ENCODE data around the gene DUSP11.
"Not testable (repeated sequence)": the region's sequence is repeated elsewhere in the genome, so short reads cannot be mapped to it uniquely, and the experiment has no call there.

Gene DUSP11

DNA sequence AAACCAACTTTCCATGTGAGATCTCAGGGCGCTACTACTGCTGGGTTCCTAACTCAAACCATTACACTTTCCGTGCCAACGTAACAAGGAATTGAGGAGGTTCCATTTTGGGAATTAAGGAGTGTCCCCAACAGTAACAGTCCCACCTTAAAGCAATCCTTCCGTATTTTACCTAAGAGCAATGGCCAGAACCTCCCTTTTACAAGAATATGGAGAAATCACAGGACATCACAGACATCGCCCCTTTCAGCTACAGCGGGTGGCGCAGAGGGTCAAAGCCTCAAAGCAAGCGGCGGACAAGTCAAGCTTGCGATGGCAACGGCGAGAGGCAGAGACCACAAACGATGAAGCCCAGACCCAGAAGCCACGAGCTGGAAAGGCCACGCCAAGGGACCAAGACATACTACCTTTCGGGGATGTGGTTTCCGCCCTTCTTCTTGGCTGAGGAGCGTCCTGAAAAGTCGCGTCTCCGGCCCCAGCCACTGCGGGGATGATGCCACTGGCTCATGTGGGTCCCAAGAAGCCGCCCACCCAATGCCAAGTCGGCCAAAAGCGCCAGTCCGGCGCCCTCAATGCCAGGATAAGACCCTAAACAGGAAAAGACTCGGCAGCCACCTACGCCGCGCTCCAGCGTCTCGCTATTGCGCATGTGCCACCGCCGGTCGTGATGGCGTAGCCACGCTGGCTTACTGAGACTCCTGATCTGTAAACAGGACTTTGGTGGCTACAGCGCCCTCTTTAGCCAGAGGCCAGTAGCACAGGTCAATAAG is at the start of gene DUSP11:
Gene DUSP11 (minus strand): TSS at position 637 of the 770 bp plus-strand sequence. CDS start 129 bp downstream, at position 508.
- peak; percentile 72 for DNase-seq

DNA sequence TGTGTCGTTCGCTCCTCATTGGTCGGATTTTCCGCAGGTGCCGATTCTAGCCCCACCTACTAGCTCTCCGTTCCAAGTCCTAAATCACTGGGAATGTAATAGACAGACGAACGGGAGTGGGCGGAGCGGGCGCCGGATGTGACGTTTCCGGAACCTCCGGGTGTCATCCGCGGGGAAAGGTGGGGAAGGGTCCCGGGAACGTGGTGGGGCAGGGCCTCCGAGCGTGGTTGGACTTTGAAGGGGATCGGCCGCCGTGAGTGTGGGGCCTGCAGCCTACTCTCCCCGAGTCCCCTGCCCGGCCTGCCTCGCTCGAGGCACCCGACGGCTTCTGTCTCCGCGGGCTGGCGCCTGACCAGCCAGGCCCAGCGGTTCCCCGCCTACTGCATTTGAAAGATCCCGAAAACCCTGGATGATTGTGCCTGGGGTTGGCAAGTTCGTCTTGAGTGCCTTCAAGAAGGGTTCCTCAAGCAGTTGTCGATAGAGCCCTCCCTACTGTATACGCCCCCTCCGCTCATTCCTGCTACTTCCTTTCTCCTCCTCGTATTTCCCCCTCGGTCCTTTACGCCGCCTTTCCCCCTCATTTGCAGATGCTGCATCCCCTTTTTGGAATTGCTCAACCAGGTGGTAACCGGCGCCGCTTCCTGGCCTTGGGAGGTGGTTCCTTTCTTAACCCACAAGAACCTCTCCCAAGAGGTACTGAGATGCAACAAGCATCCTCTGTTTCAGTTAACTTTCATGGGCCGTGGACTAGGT is 49.1 kb upstream of the DUSP11 start, which contains the start of gene STAMBP:
Gene STAMBP (plus strand): TSS at position 144 of the 753 bp plus-strand sequence. CDS start 1,896 bp downstream, outside the sequence.
- peak; percentile 80 for DNase-seq

DNA sequence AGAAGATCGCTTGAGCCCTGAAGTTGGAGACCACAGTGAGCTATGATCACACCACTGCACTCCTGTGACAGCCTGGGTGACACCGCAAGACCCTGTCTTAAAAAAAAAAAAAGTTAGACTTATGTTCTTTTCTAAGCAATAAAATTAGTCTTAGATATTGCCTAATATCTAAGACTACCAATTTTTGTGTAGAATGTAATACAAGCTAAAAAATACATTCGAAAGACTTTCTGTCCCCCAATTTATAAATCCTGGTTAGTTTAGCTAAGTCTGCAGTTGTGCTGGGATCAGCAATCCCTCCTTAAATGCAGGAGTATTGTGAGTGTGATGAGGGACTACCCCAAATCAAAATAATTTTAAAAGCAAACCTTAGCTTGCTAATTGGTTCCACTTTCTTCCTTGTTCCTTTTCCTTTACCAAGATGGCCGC is 48.5 kb upstream of the DUSP11 start:
- no peak for DNase-seq

DNA sequence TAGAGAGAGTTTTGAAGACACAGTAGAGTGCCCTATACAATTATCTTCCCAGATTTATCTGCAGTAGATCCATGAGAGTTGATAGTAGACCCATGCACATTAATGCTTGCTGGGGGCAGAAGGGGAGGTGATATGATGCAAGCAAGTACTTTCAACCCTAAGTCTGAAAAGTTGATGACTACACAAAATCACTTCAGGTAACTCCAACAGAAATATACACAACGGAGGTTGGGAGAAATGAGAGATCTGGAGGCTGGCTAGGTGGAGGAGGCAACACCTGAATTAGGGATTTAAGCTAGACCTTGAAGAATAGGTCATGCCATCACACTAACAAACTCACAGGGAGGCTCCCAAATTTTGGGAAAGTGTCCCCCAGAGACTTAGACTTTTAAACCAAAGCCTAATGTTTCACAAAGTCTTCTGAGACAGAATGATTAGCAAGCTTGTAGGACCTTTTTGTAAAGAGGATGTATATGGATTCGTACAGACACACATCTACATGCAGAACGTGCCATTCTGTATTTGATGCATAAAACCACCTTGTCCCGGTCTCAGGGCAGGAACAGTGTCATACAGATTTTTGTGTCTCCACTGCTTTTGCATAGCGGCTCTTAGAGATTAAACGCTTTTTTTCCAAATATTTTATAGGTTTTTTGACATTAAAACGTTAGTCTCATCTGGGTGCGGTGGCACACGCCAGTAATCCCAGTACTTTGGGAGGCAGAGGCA is 47.9 kb upstream of the DUSP11 start:
- no peak for DNase-seq

DNA sequence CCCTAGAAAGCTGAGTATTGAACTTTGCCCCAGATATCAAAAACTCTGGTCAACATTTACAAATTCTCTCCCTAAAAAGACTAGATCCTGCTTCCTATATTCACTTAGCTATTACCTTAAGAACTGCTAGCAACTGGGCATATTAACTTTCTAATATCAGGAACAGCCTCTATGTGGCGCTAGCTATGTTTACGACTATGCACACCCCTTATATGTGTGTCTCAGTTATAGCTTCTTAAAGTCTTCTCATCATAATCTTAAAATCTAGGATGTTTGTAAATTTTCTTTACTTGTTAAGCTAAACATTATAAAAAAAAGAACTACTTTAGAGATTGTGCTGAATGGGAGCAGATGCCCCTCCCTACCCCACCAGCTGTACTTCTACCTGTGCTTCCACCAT is 47.1 kb upstream of the DUSP11 start:
- peak; percentile 23 for DNase-seq

DNA sequence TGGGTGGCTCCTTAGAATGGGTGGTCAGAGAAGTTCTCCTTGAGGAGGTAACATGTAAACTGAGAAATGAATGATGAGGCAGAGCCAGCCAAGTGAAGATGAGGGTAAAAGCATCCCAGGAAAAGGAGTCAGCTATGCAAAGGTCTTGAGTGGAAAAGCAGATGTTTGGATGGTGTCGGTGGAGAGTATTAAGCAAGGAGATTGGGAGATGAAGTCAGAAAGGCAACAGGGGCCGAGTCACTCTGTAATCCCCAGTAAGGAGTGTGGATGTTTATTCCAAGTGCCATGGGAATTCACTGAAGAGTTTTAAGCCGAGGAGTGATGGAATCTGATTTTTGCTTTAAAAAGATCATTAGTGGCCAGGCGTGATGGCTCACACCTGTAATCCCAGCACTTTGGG is 45.5 kb upstream of the DUSP11 start:
- DNase-seq = no peak

DNA sequence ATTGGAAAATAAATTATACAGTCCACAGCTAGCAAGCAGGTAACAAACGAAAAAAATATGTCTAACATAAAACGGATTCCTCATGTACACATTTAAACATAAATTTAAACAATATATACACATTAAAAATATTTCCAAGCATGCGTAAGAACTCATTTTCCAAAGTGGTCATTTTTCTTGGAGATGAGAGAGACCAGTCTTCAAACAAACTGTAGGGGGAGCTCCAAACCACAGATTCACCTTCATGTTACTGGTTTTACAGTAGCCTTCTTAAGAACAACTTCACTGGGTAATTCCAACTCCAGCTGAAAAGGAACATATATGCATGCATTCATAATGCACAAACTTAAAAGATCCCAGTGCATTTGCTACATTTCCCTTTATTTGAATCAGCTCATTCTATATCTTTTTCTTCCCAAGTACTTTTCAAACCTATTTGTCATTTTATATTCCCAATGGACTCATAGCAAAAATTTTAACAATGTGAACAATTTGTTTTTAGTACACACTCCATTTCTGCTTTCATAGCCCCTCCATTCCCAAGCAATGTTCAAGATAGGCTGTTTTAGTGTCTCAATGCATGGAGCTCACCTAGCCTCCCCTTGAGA is 44.1 kb upstream of the DUSP11 start:
- peak; percentile 40 for DNase-seq

DNA sequence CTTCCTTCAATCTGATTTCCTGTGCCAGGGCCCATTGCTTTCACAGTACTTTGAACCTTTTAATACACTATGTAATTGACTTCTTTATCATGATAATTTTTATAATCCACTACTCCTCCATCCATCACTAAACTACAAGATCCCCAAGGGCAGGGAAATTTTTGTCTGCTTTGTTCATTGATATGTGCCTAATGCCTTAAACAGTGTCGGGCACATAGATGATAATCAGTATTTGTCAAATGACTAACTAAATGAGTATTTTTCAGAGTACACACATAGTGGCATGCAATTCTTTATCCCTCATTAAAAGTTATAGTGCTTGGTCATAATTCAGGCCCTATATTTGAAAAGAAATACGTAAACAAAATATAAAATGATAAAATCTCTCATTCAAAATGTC is 43.5 kb upstream of the DUSP11 start:
- DNase-seq = no peak

DNA sequence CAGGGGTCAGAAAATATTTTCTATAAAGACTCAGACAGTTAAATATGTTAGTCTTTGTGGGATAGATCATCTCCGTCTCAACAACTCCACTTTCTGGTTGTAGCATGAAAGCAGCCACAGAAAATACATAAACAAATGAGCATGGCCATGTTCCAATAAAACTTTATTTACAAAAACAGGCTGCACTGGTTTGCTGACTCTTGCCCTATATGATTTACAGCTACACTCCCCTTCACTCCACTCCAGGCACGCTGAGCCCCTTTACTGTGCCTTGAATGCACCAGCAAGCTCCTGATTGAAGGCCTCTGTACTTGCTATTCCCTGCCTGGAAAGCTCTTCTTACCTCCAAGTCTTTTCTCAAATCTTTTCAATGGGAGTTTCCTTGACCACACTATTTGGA is 43.1 kb upstream of the DUSP11 start:
- no peak for DNase-seq

DNA sequence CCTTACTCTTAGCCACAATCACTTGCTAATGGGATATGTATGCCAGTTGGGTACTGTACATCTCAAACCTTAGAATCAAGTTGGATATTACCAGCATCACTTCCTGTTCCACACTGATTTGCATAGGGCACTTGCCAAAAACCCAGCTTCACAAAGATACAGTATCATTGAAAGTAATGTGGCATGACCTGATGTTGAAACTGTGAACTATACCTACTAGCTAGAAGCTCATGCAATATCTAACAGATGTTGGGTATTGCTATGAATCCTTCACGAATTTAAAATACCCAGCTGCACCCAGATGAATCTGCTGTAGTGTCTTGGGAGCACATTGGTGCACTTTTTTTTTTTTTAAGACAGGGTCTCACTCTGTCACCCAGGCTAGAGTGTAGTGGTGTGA is 42.4 kb upstream of the DUSP11 start:
- DNase-seq = no peak

DNA sequence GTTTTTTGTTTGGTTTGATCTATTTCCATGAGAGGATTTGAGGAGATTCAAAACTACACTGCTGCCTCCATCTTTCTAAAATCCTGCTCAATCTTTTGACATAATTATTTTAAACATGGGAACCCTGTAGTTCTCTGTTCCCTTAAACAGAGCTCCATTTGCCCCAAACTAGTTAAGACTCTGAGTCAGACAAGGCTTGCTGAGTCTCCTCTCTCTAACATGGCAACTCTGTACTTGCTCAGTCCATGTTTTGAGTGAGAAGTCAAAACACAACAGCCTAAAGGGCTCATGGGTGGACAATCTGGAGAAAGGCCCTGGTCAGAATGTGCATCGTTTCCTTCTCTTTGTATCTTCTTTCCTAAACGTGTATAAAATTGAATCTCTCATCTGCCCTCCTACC is 41.8 kb upstream of the DUSP11 start:
- no peak for DNase-seq

DNA sequence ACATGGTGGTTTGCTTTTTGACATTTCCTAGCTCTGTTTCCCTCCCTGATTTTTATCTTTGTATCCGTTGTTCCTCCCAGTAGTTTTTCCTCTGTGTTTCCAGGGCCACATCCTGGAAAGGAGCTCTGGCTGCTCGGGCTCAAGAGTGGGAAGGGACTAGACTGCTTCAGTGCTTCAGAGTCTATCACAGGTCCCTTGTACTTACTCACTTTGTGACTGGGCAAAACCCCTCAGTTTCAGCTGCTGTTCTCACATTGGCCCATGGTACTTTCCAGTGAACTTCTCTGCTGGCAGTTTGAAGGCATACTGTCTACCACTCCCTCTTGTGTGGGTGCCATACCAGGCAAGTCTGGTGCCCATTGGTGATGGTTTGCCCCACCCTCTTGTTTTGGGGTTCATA is 41.3 kb upstream of the DUSP11 start:
- no peak for DNase-seq

DNA sequence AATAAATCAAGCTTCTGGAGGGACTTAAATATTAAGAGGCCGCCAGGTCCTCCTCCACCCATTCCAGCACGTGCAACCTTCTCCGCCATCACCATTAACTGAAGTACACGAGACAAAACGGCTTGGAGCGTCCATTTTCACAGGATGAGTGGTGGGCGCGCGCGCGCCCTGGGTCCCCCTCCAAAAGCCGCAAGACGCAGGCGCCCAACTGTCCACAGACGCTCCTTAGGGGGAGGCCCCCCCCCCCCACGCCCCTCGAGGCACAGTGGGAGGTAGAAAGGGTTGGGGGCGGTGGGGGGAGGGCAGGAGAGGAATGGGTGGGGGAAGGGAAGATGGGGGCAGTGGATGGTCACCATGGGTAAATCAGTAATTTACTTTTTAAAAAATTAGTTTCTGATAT is 38.4 kb upstream of the DUSP11 start:
- DNase-seq = no peak

DNA sequence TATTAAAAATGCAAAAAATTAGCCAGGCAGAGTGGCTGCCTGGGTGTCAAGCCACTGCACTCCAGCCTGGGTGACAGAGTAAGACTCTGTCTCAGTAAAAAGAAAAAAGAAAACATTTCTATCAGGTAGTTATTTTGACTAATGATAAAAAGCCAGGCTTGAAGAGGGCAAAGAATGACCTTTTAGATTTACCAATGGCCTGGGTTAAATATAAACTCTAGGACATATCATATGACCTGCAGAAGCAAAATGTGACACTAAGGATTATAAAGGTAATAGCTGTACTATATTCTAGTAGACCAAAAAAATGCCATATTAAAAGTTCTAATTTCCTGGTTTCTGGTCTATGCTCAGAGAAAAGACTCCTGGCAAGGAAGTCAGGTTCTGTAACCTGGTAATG is 32.7 kb upstream of the DUSP11 start:
- DNase-seq = no peak

DNA sequence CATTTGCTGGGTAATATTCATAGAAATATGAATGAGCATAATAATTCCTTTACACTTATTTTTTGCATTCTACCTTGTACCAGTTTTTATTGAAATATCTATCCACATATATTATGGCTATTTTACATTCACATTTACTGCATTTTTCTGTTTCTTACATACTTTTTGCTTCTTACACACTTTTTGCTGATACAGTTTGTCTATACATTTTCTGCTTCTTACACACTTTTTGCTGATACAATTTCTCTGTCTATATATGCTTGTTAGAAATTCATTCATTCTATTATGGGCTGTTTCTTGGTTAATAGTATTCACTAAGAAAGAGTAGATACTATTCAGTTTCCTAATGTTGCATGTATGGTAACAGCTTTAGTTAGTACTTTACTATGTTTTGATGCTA is 32.0 kb upstream of the DUSP11 start:
- DNase-seq = no peak

DNA sequence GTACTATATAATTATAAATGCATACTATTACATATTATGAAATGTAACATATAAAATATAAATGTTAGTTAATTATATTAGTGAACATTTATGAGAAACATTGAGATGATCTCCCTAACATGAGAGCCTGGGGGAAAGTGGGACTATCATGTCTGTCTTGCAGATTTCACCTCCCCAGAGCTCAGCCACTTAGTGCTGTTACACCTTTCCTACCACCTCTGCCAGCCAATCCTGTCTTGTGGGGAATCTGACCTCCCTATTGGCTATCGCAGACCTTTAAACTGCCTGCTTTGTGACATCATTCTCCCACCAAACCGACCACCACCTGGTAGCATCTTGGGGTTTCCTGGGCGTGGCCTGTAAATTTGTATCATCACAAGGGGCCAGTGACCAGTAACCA is 4.0 kb upstream of the DUSP11 start, which contains the start of gene C2orf78:
Gene C2orf78 (plus strand): TSS at position 301 of the 400 bp plus-strand sequence. CDS start 127 bp downstream, outside the sequence.
- not testable (repeated sequence) for DNase-seq

DNA sequence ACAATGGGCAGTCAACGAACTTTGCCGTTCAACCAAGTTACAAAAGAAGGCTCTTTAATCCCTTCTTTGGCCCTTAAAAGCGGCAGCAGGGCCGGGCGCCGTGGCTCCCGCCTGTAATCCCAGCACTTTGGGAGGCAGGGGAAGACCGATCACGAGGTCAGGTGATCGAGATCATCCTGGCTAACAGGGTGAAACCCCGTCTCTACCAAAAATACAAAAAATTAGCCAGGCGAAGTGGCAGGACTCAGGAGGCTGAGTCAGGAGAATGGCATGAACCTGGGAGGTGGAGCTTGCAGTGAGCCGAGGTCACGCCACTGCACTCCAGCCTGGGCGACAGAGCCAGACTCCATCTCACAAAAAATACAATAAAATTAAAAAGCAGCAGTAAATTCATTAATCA is 3.5 kb upstream of the DUSP11 start:
- DNase-seq = not testable (repeated sequence)

DNA sequence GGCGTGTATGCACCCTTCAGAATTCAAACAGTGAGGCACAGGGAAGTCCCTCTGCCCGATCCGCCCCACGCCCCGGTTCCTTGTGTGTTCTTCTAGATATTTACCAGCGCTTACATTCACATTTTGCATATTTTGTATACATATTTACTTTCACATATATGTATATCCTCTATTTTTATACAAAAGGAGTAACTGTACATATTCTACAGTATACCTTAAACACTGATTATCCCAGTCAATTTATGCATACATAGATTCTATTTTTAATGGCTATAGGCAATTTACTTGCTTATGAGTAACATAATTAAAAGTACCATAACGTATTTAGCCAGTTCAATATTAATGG is 307 bp upstream of the DUSP11 start:
- DNase-seq = no peak

DNA sequence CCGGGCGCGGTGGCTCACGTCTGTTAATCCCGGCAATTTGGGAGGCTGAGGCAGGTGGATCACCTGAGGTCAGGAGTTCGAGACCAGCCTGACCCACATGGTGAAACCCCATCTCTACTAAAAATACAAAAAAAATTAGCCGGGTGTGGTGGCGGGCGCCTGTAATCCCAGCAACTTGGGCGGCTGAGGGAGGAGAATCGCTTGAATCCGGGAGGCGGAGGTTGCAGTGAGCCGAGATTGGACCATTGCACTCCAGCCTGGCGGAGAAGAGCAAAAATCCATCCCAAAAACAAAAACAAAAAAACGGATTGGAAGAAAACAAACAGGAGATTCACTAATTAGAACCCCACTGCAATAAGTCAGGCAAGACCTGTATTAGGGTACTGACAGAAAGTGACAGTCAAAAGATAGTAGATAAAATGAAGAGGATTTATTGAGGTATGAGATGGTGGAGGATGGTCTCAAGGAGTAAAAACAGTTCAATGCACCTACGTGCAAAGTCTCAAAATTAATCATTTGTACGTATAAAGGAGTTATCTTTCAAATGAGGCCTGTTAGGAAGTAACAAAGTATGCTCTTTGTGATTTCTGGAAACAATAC is 936 bp downstream of the DUSP11 start:
- not testable (repeated sequence) for DNase-seq

DNA sequence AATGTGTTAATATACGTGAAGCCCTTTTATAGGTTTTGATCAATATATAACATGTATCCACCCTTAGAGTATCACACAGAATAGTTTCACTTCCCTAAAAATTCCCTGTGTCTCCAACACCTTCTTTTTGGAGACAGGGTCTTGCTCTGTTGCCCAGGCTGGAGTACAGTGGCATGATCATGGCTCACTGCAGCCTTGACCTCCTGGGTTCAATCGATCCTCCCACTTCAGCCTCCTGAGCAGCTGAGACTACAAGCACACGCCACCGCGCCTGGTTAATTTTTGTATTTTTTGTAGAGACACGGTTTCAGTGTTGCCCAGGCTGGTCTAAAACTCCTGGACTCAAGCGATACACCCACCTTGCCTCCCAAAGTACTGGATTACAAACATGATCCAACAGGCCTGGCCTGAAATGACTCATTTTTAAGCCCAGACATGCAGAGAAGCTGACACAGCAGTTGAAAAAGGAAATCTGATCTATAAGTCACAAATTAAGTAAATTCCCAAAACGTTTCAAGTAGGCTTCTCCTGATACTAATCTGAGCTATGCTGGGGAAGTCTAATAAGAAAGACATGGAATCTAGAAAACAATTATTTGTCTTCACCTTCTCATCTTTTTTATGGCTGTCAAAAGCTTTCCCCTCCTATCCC is 2.9 kb downstream of the DUSP11 start:
- DNase-seq = no peak

DNA sequence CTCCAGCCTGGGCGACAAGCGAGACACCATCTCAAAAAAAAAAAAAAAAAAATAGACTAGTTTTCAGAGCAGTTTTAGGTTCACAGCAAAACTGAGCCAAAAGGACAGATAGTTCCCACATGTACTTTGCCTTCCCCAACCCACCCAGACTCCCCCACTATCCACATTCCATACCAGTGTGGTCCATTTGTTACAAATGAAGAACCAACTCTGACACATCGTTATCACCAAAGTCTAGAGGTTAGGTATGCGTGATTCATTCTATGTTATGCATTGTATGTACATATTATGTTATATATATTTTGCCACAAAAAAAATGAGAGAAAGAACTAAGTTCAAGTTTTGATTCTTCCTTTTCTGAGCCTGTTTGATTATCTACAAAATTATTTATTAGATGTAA is 3.5 kb downstream of the DUSP11 start:
- no peak for DNase-seq

DNA sequence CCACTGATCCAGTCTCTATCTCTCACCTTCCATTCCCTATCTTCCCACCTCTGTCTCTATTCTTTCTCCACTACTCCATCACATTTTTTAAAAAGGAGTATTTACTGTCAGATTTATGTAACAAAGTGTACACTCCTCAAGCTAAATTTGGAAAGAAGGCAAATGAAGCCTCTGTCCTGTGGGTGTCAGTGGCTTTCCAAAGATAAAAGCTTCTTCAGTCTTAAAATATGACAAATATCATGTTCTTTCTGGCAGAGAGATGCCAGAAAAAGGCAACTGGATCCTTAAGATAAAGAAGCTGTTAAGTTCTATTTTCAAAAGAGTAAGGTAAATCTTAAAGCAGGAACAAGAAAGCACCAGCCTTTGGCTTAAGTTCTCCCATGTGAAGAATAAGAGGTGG is 7.1 kb downstream of the DUSP11 start:
- no peak for DNase-seq

Data from NCI-H748 treated with DMSO at 0.1 percent for 48 hours (cell line).